Measurements from ENCODE around the gene TMEFF1. TPM values are rescaled to one million over a fixed set of nuclear protein-coding genes. Genes with fewer than 3 reads are reported as not detected.

Gene TMEFF1
- total RNA-seq, 1 experiment from 2014 or later = 2.7 TPM

- Histone ChIP-seq H3K4me3 (ENCODE audit: low read depth, low read length) (no peak overlapping the region), H3K27me3 (replicated peaks; ENCODE audit: control insufficient read depth, insufficient read depth, low read length) (no peaks in the 10 kb centered on the region), H3K9me3 (no peaks in the 10 kb centered on the region), H3K36me3 (ENCODE audit: control insufficient read depth, insufficient read depth, low read length) (no peaks in the 10 kb centered on the region), H3K4me1 (peaks cover 3% of the 10 kb centered on the region; the same call in 1 of the 2 replicates)
- no peak overlapping the region for H3K27ac Mint-ChIP-seq (ENCODE audit: unreplicated experiment)
- intact Hi-C loops (cut with micrococcal nuclease; ENCODE audit: unreplicated experiment) = no loop called here
- ChIA-PET POLR2A (no interaction called here), CTCF (no interaction called here)
- H3K9me3 Mint-ChIP-seq (ENCODE audit: unreplicated experiment) = no peaks in the 10 kb centered on the region
- H3K4me3 Mint-ChIP-seq (ENCODE audit: unreplicated experiment) = no peak overlapping the region
- H3K27me3 Mint-ChIP-seq (ENCODE audit: insufficient read depth, unreplicated experiment) = peaks cover 4% of the 10 kb centered on the region
- DNase-seq = no peak
- no peaks in the 10 kb centered on the region for H3K36me3 Mint-ChIP-seq (ENCODE audit: insufficient read depth, unreplicated experiment)
- no TSS peak for BruUV-seq (replicated peaks)
- TF ChIP-seq CTCF (IDR thresholded peaks at IDR 0.05; ENCODE audit: insufficient read depth in 1 of 2, low read depth in 1 of 2, low read length in 1 of 2, severe bottlenecking in 1 of 2, unreplicated experiment in 1 of 2) = no peak
- H3K4me1 Mint-ChIP-seq (ENCODE audit: low read depth, unreplicated experiment) = no peaks in the 10 kb centered on the region
Observed at GRCh38 chr9:100479820-100480219, 6.9 kb downstream of the TMEFF1 start.

- Mint-ChIP-seq H3K4me3 (ENCODE audit: unreplicated experiment) (no peak overlapping the region), H3K27ac (ENCODE audit: unreplicated experiment) (no peak overlapping the region), H3K36me3 (ENCODE audit: insufficient read depth, unreplicated experiment) (no peaks in the 10 kb centered on the region), H3K27me3 (ENCODE audit: insufficient read depth, unreplicated experiment) (peaks cover 4% of the 10 kb centered on the region), H3K4me1 (ENCODE audit: low read depth, unreplicated experiment) (no peaks in the 10 kb centered on the region), H3K9me3 (ENCODE audit: unreplicated experiment) (no peaks in the 10 kb centered on the region)
- ChIA-PET POLR2A (no interaction called here), CTCF (no interaction called here)
- DNase-seq = no peak
- BruUV-seq (replicated peaks) = no TSS peak
- Histone ChIP-seq H3K4me3 (ENCODE audit: low read depth, low read length) (no peak overlapping the region), H3K27me3 (replicated peaks; ENCODE audit: control insufficient read depth, insufficient read depth, low read length) (no peaks in the 10 kb centered on the region), H3K4me1 (peaks cover 3% of the 10 kb centered on the region; the same call in 1 of the 2 replicates), H3K36me3 (ENCODE audit: control insufficient read depth, insufficient read depth, low read length) (no peaks in the 10 kb centered on the region), H3K9me3 (no peaks in the 10 kb centered on the region)
- no peak for TF ChIP-seq CTCF (IDR thresholded peaks at IDR 0.05; ENCODE audit: insufficient read depth in 1 of 2, low read depth in 1 of 2, low read length in 1 of 2, severe bottlenecking in 1 of 2, unreplicated experiment in 1 of 2)
- intact Hi-C loops (cut with micrococcal nuclease; ENCODE audit: unreplicated experiment) = no loop called here
Observed at GRCh38 chr9:100485196-100485595, 12.2 kb downstream of the TMEFF1 start.

- Mint-ChIP-seq H3K4me1 (ENCODE audit: low read depth, unreplicated experiment) (no peaks in the 10 kb centered on the region), H3K27me3 (ENCODE audit: insufficient read depth, unreplicated experiment) (peaks cover 4% of the 10 kb centered on the region), H3K27ac (ENCODE audit: unreplicated experiment) (no peak overlapping the region), H3K9me3 (ENCODE audit: unreplicated experiment) (no peaks in the 10 kb centered on the region), H3K4me3 (ENCODE audit: unreplicated experiment) (no peak overlapping the region), H3K36me3 (ENCODE audit: insufficient read depth, unreplicated experiment) (no peaks in the 10 kb centered on the region)
- no peak overlapping the region for H3K4me3 ChIP-seq (ENCODE audit: low read depth, low read length)
- CTCF ChIA-PET = interaction anchor here (0.6 to 0.7 kb wide), 3 partner anchors 10 to 312 kb away, joined by 4 to 5 read pairs (median 4); partner anchors contain the start of gene TMEFF1
- intact Hi-C loops (cut with micrococcal nuclease; ENCODE audit: unreplicated experiment) = no loop called here
- no peak for DNase-seq
- H3K36me3 ChIP-seq (ENCODE audit: control insufficient read depth, insufficient read depth, low read length) = no peaks in the 10 kb centered on the region
- no peaks in the 10 kb centered on the region for H3K4me1 ChIP-seq
- H3K9me3 ChIP-seq = no peaks in the 10 kb centered on the region
- POLR2A ChIA-PET = no interaction called here
- BruUV-seq (replicated peaks) = no TSS peak
- TF ChIP-seq CTCF (IDR thresholded peaks at IDR 0.05; ENCODE audit: insufficient read depth in 1 of 2, low read depth in 1 of 2, low read length in 1 of 2, severe bottlenecking in 1 of 2, unreplicated experiment in 1 of 2) = no peak
- no peaks in the 10 kb centered on the region for H3K27me3 ChIP-seq (replicated peaks; ENCODE audit: control insufficient read depth, insufficient read depth, low read length)
Observed at GRCh38 chr9:100486479-100487176, 13.7 kb downstream of the TMEFF1 start.
